Astrocyte (in vitro differentiated cells and primary cell): ENCODE results near the gene TSPEAR.
"Not testable (repeated sequence)": the region's sequence is repeated elsewhere in the genome, so short reads cannot be mapped to it uniquely, and the experiment has no call there.

Source experiments
- CTCF ChIP-seq: IDR thresholded peaks from 2 replicates; pipeline ENCODE4 v1.5.1; 2011; ENCODE audit warnings: low read depth, mild to moderate bottlenecking, inconsistent platforms, low read length, moderate library complexity; ENCODE audit not compliant: insufficient read depth
- EZH2 ChIP-seq: IDR thresholded peaks from 2 replicates; pipeline ENCODE4 v1.6.1; 2012; ENCODE audit warnings: mild to moderate bottlenecking, low read length, inconsistent platforms; ENCODE audit not compliant: insufficient read depth

DNA sequence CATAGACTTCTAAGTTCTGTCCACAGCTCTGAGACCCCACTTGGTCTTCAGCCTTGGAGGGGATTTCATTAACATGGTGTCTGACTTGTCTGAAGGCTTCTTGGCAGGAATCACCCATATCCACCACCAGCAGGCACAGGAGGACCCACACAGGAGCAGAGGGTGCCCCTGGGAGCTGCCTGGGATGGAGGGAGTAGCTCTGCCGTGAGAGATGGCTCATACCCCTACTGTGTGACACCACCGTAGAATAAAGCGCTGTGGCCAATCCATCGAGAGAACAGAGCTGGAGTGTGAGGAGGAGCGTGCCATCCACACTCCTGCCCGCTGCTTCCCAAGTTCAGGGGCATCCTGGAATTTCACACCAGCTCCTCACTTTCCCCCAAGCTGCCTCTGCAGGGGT lies 26.3 kb downstream of the TSPEAR start:
- not testable (repeated sequence) for TF ChIP-seq CTCF, EZH2
